ENCODE results near the gene JCAD. TPM values are rescaled to one million over a fixed set of nuclear protein-coding genes. Genes with fewer than 3 reads are reported as not detected.

The JCAD gene
- total and polyA plus RNA-seq, 9 of the 15 experiments (the other 6 are each of a cell fraction or from before 2014, with no cell fraction given) = not detected

- peaks cover 9 to 13% of the 10 kb centered on the region in 2 experiments; a peak in 4 of 5 replicates for H3K27me3 ChIP-seq (ENCODE audit: control insufficient read depth in 2 of 2, insufficient read depth in 2 of 2, low read length in 2 of 2)
- DNase-seq (ENCODE audit: extremely low read depth in 1 of 4, low spot score in 3 of 4) (no peak), ATAC-seq (no peak), FAIRE-seq (no peak)
- POLR2A ChIA-PET = interaction anchor here (1.6 kb wide), 1 partner anchor 23 kb away, joined by 5 read pairs; no protein-coding TSS in a partner anchor
- no peak overlapping the region for H3K27ac ChIP-seq (ENCODE audit: extremely low read depth, low read depth, low read length)
- no peaks in the 10 kb centered on the region for H3K79me2 ChIP-seq (ENCODE audit: control insufficient read depth, insufficient read depth, low read length)
- intact Hi-C loops (cut with micrococcal nuclease) (no loop called here), in situ Hi-C loops (cut with MboI) (no loop called here)
- 2% methylated on average over 9 of the region's 9 CpGs for WGBS (ENCODE audit: insufficient coverage, low coverage, missing lambda C conversion rate)
- H3K9ac ChIP-seq (ENCODE audit: insufficient read depth in 1 of 2, low read depth in 2 of 2, low read length in 2 of 2) = no peak overlapping the region
- no peaks in the 10 kb centered on the region for H3K9me1 ChIP-seq (ENCODE audit: control insufficient read depth, insufficient read depth, low read length)
- H3K36me3 ChIP-seq (ENCODE audit: control insufficient read depth, insufficient read depth, low read length) = no peaks in the 10 kb centered on the region
- no peak overlapping the region for H3K4me2 ChIP-seq (ENCODE audit: insufficient read depth, low read length)
- BruUV-seq (replicated peaks) = no TSS peak
- CTCF ChIA-PET (ENCODE audit: low intra/inter-chr PET ratio) = no interaction called here
- TF ChIP-seq AFF4 (CRISPR knock-in tag; IDR thresholded peaks at IDR 0.05) (no peak), NCOA2 (IDR thresholded peaks at IDR 0.05; ENCODE audit: partially characterized antibody in 2 of 2) (no peak), HDAC3 (IDR thresholded peaks at IDR 0.05; ENCODE audit: borderline replicate concordance, partially characterized antibody) (no peak), PML (IDR thresholded peaks at IDR 0.05; ENCODE audit: low read length) (no peak), POLR2H (tag; IDR thresholded peaks at IDR 0.05; ENCODE audit: low read depth) (no peak), MBD1 (CRISPR knock-in tag; IDR thresholded peaks at IDR 0.05) (no peak), ZBTB17 (CRISPR knock-in tag; IDR thresholded peaks at IDR 0.05) (no peak), ATF1 (CRISPR knock-in tag; IDR thresholded peaks at IDR 0.05) (no peak), ATF1 (tag; IDR thresholded peaks at IDR 0.05) (no peak)
- TF ChIP-seq, protein P1, sequence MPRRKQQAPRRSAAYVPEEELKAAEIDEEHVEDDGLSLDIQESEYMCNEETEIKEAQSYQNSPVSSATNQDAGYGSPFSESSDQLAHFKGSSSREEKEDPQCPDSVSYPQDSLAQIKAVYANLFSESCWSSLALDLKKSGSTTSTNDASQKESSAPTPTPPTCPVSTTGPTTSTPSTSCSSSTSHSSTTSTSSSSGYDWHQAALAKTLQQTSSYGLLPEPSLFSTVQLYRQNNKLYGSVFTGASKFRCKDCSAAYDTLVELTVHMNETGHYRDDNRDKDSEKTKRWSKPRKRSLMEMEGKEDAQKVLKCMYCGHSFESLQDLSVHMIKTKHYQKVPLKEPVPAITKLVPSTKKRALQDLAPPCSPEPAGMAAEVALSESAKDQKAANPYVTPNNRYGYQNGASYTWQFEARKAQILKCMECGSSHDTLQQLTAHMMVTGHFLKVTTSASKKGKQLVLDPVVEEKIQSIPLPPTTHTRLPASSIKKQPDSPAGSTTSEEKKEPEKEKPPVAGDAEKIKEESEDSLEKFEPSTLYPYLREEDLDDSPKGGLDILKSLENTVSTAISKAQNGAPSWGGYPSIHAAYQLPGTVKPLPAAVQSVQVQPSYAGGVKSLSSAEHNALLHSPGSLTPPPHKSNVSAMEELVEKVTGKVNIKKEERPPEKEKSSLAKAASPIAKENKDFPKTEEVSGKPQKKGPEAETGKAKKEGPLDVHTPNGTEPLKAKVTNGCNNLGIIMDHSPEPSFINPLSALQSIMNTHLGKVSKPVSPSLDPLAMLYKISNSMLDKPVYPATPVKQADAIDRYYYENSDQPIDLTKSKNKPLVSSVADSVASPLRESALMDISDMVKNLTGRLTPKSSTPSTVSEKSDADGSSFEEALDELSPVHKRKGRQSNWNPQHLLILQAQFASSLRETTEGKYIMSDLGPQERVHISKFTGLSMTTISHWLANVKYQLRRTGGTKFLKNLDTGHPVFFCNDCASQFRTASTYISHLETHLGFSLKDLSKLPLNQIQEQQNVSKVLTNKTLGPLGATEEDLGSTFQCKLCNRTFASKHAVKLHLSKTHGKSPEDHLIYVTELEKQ (CRISPR knock-in tag; IDR thresholded peaks at IDR 0.05) = no peak
- TF ChIP-seq, protein P2, sequence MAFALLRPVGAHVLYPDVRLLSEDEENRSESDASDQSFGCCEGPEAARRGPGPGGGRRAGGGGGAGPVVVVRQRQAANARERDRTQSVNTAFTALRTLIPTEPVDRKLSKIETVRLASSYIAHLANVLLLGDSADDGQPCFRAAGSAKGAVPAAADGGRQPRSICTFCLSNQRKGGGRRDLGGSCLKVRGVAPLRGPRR (CRISPR knock-in tag; IDR thresholded peaks at IDR 0.05) = no peak
- no peak overlapping the region for H2AFZ ChIP-seq (ENCODE audit: low read depth, low read length)
- no peaks in the 10 kb centered on the region for H4K20me1 ChIP-seq (replicated peaks; ENCODE audit: control insufficient read depth, insufficient read depth, low read length)
- H3K9me3 ChIP-seq (replicated peaks; ENCODE audit: control insufficient read depth, insufficient read depth, low read depth, low read length) = no peaks in the 10 kb centered on the region
- no peak overlapping the region for H3K4me3 ChIP-seq
- no peaks in the 10 kb centered on the region for H3K4me1 ChIP-seq (replicated peaks in 1 of 2; ENCODE audit: control insufficient read depth in 2 of 2, insufficient read depth in 2 of 2, low read length in 2 of 2)
Measured at GRCh38 chr10:30093303-30093950, 34.0 kb upstream of the JCAD start.

Data from K562 (cell line).